Measurements from ENCODE around the gene IL12A.

- TF ChIP-seq POLR2A (IDR thresholded peaks at IDR 0.05; ENCODE audit: low read depth, low read length) (no peak), POLR2AphosphoS5 (IDR thresholded peaks at IDR 0.05; ENCODE audit: low read depth, low read length) (no peak), SPI1 (IDR thresholded peaks at IDR 0.05; ENCODE audit: low read depth, low read length) (no peak), PAX5 (IDR thresholded peaks at IDR 0.05; ENCODE audit: insufficient read depth, low read length, severe bottlenecking) (no peak)
These were observed 28.3 kb downstream of the IL12A start for GRCh38 chr3:160016972-160017371.

All from GM12891 (cell line).